AG09319 (cell line): ENCODE results near the gene GPR156.
"Not testable (repeated sequence)": the region's sequence is repeated elsewhere in the genome, so short reads cannot be mapped to it uniquely, and the experiment has no call there.

Experiments
- DNase-seq: peaks from one replicate; pipeline ENCODE4 v3.0.0-alpha.2; 2010; ENCODE audit warnings: low read depth; ENCODE audit errors: extremely low read depth
- TF ChIP-seq, protein P1 (sequence below): IDR thresholded peaks from 2 replicates; pipeline ENCODE4 v1.5.1; 2011; ENCODE audit warnings: low read depth, mild to moderate bottlenecking, inconsistent platforms, low read length, moderate library complexity

Gene GPR156

DNA sequence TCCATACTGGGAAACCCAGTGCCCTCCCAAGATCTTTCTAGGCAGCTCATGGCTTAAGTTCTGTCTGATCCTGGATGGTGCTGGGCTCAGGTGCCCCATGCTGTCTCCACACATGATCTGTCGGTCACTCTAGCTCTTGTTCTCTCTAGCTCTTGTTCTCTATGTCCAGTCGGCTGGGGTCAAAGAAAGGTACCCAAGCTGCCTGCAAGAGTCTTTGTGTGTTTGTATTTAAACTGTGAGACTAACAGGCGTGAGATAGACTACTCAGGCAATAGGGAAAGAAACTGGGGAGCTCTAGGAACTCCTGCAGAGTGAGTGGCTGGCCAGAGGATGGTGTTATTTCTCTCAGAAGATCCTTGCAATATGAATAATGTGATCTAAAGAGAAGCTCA, 40.2 kb downstream of the GPR156 start:
- no peak for DNase-seq

DNA sequence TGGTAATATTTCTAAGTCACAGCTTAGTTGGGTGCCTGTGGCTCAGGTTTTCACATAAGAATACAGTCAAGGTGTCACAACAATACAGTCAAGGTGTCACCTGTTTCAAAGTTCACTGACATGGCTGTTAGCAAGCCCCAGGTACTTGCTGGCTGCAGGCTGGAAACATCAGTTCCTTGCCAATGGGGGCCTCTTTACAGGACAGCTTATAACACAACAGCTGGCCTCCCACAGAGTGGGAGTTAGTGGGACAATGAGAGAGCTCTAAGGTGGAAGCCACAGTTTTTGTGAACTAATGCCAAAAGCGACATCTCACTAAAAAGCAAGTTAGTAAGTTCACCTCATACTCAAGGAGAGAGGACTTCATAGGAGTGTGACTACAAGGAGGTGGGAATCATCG, 45.4 kb downstream of the GPR156 start:
- no peak for DNase-seq
- TF ChIP-seq, protein P1, sequence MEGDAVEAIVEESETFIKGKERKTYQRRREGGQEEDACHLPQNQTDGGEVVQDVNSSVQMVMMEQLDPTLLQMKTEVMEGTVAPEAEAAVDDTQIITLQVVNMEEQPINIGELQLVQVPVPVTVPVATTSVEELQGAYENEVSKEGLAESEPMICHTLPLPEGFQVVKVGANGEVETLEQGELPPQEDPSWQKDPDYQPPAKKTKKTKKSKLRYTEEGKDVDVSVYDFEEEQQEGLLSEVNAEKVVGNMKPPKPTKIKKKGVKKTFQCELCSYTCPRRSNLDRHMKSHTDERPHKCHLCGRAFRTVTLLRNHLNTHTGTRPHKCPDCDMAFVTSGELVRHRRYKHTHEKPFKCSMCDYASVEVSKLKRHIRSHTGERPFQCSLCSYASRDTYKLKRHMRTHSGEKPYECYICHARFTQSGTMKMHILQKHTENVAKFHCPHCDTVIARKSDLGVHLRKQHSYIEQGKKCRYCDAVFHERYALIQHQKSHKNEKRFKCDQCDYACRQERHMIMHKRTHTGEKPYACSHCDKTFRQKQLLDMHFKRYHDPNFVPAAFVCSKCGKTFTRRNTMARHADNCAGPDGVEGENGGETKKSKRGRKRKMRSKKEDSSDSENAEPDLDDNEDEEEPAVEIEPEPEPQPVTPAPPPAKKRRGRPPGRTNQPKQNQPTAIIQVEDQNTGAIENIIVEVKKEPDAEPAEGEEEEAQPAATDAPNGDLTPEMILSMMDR, result no peak

More for the DNA sequence above, 40.2 kb downstream of the GPR156 start:
- TF ChIP-seq, protein P1, result no peak

DNA sequence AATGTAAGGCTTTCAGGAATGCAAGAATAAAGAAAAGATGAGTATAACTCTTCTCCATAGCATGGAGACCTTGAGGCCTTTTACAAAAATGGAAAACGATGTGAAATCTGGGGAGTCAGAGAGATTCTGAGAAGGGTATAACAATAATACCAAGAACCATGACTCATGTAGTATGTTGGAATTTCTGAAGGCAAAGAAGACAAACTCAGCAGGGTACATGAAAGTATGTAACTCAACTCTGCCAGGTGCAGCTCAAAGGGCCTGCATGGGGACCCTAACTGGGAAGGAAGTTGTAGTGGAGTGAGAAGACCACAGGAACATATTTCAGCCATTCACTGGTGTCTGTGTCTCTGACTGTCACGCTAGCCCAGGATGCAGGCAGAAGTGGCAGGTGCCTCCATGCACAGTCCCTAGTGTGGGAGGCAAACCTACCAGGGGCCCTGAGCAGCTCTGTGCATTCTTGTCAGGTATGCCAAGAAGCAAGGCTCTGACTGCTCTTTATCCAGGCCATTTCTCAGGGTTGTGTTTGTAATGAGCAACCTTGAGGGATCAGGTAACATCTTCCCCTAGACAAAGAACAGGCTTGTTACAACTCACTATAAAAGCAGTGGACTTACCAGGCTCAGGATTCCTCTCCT, 57.2 kb downstream of the GPR156 start:
- TF ChIP-seq, protein P1, result no peak
- no peak for DNase-seq

DNA sequence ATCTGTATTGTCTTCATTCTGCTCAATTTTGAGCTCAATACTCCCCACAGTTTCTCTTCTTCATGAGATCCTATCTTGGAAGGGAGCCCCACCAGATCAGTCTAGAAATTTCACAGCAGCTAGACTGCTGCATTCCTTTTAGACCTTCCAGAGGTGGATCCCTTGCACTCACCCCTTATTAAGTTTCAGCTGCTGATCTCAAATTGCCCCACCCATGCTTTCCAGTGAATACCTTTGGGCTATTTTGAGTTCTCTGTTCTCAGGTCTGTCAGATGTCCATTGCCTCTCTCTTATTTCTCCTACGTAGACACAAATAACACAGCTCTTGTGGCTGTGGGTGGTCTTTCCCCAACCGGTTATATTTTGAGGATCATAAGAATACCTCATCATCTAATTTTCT, 60.8 kb downstream of the GPR156 start:
- TF ChIP-seq, protein P1, result no peak
- no peak for DNase-seq

DNA sequence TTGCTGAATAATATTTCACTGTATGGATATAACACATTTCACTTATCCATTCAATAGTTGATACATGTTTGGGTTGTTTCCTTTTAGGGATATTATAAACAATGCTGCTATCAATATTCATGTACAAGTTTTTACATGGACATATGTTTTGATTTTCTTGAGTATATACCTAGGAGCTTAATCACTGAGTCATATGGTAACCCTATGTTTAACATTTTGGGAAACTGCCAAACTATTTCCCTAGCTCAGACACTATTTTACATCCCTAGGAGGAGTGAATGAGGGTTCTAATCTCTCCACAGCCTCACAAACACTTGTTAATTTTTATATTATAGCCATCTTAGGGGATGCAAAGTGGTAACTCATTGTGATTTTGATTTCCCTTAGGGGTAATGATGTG, 66.0 kb downstream of the GPR156 start:
- DNase-seq, result no peak
- TF ChIP-seq, protein P1, result no peak

DNA sequence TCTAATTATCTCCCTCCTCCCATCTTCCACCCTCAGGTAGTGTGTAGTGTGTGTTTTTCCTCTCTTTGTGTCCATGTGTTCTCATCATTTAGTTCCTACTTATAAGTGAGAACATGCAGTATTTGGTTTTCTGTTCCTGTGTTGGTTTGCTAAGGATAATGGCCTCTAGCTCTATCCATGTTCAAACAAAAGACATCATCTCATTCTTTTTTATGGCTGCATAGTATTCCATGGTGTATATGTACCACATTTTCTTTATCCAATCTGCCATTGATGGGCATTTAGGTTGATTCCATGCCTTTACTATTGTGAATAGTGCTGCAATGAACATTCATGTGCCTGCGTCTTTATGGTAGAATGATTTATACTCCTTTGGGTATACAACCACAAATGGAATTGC, 68.4 kb downstream of the GPR156 start:
- not testable (repeated sequence) for DNase-seq

DNA sequence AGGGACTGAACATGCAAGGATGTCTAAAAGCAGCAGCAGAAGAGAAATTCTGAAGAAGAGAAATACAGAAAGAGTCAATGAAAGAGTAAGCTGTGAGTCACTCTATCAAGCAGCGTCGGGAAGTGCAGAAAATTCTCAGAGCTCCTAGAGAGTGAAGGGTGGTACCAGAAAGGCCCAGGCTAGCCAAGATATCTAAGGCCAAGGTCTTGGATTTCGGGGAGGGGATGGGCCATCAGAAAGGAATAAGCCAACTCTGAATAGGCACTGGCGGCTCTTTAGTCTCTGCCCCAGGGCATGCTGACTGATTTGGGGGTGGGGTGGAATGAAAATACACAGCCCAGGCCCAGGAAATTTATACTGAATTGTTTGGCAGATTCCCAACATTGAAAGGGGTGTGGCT, 70.8 kb downstream of the GPR156 start:
- no peak for DNase-seq
- TF ChIP-seq, protein P1, result no peak

DNA sequence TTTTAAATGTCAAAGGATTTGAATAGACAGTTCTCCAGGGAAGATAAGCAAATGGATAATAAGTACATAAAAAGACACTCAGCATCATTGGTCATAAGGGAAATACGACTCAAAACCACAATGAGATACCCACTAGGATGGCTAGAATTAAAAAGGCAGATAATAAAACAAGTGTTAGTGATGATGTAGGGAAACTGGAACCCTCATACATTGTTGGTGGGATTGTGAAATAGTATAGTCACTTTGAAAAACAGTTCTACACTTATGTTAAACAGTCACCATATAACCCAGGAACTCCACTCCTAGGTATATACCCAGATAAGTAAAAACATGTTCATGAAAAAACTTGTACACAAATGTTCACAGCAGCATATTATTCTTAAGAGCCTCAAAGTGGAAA, 72.5 kb downstream of the GPR156 start:
- TF ChIP-seq, protein P1, result no peak
- no peak for DNase-seq
